HG02884 (cell line): ENCODE results near the gene OSBPL5.

Experiments used
- ATAC-seq: cut with Tn5 transposase; IDR thresholded peaks from one replicate; pipeline ENCODE4 v1.9.1; 2021; ENCODE audit warnings: mild to moderate bottlenecking, moderate library complexity; ENCODE audit not compliant: unreplicated experiment

OSBPL5 gene

GRCh38 chr11:3060436-3061025 lies 104.6 kb downstream of the OSBPL5 start:
- no peak for ATAC-seq

DNA sequence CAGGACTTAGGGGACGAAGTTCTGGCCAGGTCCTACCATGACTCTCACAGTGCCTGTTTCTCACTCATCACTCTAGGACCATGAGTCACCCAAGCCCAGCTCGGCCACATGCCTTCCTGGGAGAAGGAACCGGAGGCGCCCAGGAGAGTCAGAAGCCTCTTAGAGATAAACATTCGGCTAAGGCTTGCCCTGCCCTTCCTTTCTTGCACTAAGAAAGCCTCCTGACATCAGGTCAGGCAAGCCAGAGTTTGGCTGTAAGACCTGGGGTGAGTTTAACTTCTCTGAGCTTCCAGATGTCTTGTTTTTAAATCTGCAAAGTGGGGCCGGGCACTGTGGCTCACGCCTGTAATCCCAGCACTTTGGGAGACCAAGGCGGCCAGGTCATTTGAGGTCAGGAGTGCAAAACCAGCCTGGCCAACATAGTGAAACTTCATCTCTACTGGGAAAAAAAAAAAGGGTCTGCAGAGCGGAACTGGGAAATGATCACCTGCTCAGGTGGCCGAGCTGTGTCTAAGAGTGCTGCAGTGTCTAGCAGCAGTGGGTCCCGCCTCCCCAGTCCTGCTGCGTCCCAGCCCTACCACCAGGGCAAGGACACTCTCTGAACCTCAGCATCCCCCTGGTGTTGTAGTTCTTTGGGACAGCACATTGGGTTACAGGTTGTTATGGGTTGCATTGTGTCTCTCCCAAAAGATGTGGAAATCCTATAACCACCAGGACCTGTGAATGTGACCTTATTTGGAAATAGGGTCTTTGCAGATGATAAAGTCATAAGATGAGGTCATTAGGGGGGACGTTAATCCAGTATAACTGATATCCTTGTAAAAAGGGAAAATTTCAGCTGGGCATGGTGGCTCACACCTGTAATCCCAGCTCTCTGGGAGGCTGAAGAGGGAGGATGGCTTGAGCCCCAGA lies 106.1 kb downstream of the OSBPL5 start:
- no peak for ATAC-seq

GRCh38 chr11:3057069-3057963 lies 107.8 kb downstream of the OSBPL5 start, which contains the start of gene CARS1:
Gene CARS1, minus strand, starts transcription at chr11:3057423. Its CDS starts 56 bp downstream, at chr11:3057367.
- peak; percentile 96 for ATAC-seq

GRCh38 chr11:3056296-3057068 lies 108.6 kb downstream of the OSBPL5 start:
- ATAC-seq = no peak

GRCh38 chr11:3055891-3056290 lies 109.2 kb downstream of the OSBPL5 start:
- ATAC-seq = no peak

DNA sequence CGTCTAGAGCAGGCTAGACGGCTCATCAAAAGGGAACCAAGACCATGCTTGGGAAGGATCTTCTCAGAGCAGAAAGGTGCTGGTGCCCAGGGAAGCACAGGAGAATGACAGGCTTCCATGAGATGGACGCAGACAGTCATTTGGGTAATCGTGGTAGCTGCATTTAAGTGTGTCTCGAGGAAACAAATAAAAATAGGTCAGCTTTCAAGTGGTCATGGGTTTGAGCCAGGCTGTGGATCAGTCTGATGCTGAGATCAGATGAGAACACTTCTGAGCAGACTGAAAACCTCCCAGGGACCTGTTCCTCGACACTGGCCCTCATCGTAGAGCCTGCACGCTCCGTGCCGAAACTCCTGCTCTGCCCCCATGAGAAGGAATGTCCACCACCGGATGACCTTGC lies 112.5 kb downstream of the OSBPL5 start:
- ATAC-seq = no peak

- no peak for ATAC-seq
Observed at GRCh38 chr11:3052109-3052479, 113.0 kb downstream of the OSBPL5 start.

DNA sequence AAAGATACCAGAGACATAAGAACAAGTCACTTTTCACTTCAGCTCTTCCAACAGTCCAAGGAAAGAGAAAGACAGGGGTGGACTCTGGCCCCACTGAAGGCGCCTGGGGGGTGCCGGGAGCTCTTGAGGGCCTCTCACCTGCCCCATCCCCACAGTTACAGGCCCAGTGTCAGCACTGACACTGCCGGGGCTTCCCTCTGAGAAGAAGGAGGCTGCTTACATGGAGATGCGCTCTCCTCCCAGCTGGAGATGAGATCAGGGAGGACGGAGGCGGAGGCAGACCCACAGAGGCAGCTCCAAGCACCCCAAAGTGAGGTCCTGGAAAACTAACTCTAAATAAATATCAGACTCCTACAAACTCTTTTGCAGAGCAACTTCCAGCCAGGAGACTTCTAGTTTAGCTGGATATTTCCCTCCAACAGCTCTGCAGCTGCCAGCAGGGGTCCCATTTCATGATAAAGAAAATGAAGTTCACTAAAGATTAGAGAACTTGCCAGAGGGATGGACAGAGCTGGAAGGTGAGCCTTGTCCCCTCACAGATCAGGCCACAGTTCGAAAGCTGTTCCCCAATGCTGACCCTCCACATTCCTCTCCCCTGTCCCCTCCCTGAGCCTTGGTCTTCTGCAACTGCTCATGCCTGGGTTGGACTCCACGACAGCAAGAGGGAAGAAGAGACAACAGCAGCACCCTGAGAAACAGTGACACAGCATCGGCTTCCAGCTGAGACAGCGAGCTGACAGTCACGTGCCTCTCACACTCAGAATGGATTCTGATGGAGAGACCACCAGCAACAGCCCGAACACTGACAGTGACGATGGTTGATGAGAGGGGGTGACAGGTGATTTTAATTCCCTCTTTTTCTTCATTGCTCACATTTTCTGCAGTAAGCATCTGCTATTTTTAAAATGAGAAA lies 113.7 kb downstream of the OSBPL5 start:
- no peak for ATAC-seq

DNA sequence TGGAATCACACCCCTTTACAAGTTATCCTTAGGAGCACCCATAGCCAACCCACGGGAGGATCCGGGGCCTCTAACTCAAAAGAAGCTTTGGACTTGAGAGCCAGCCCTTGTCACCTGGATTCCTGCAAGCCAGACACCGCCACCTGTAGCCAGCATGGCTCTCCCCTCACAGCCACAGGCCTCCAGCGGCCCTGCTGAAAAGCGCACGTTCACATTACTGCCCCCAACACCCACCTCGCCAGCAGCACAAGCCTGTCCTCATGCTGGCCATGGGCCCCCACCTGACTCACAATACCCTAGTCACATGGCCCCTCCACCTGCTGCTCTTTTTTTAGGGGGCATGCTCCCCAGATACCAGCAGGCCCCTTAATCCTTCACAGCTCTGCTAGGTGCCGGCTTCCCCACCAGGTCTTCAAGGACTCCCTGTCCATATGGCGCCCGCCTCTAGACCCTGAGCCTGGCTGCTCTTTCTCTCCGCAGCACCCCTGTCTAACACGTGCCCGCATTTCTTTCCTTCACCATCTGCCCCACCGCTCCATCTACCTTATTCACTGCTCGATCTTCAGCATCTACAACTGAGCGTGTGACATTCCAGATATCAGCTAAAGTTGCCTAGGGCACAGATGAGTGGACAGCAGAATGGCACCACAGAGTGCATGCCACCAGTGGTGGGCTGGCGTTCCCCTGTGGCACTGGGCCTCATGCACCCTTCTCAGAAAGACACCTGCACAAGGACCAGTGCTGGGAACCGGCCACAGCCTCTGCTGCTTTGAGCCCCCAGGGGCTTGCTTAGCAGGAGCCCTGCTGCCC lies 114.5 kb downstream of the OSBPL5 start:
- no peak for ATAC-seq

- ATAC-seq = peak; percentile 89
Observed at GRCh38 chr11:3049430-3050243, 115.5 kb downstream of the OSBPL5 start.

DNA sequence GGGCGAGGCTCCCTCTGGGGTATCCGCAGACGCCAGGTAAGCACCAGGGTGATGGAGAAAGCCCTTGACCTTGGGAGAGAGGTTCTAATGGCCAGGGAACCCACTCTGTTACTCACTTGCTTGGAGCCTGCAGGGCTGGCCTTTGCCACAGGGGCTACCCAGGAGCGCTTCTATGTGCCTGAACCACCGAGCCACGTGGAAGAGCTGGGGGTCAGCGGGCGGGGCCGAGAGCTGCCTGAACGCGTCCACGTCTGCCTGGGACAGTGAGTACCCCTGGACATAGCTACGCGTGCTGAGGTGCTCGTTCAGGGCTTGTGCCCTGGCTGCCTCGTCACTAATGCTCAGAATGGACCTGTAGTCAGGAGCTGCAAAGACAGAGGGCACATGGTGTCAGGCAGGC lies 117.5 kb downstream of the OSBPL5 start:
- ATAC-seq = no peak

DNA sequence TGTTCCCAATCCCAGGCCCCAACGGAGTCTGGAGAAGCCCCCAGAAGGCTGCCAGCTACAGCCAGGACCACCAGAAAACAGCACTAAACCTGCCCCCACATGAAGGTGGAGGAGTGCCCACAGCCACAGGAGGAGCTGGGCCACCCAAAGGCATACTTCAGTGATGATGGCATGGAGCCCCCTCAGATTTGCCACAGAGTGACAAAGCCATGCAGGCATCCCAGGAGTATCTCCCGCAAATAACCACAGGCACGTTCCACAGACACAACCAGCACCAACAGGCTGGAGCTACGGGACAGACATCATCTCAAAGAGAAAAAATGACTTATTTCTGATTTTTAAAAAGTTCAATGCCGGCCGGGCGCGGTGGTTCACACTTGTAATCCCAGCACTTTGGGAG lies 118.5 kb downstream of the OSBPL5 start:
- ATAC-seq = no peak

GRCh38 chr11:3046190-3046589 lies 118.9 kb downstream of the OSBPL5 start:
- ATAC-seq = no peak

DNA sequence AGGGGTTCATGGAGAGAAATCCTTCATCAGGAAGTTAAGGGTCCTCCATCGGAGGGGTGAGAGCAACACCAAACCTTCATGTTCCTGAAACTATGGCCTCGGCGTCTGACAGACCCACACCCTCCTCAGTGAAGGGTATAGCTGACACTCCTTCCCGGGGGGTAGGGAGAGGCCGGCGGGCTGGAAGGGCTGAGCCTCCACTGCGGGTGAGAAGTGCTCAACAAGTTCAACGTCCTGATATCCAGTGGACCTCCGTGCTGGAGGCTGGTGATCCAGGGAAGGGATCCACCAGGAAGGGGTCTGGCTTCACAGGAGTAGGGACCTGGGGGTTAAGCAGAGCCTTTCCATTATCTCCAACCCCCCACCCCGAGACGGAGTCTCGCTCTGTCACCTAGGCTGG lies 120.2 kb downstream of the OSBPL5 start:
- ATAC-seq = no peak

GRCh38 chr11:3044004-3044403 lies 121.1 kb downstream of the OSBPL5 start:
- ATAC-seq = no peak

- no peak for ATAC-seq
Observed at GRCh38 chr11:3043315-3043871, 121.7 kb downstream of the OSBPL5 start.

- no peak for ATAC-seq
Observed at GRCh38 chr11:3042496-3043314, 122.4 kb downstream of the OSBPL5 start.
